ENCODE measurements around the gene BPIFB6.

- TF ChIP-seq CTCF (IDR thresholded peaks at IDR 0.05), result no peak
- no peak for TF ChIP-seq POLR2A (IDR thresholded peaks at IDR 0.05)
Measured at GRCh38 chr20:32983459-32984112, 47.9 kb upstream of the BPIFB6 start.

All from breast epithelium (tissue), 3 donors.